GM21423 (cell line): ENCODE data around the gene IGSF1.

ENCODE experiments used
- ATAC-seq: cut with Tn5 transposase; IDR thresholded peaks from one replicate; pipeline ENCODE4 v1.9.1; 2021; ENCODE audit warnings: mild to moderate bottlenecking, moderate library complexity; ENCODE audit not compliant: unreplicated experiment

IGSF1 gene, protein sequence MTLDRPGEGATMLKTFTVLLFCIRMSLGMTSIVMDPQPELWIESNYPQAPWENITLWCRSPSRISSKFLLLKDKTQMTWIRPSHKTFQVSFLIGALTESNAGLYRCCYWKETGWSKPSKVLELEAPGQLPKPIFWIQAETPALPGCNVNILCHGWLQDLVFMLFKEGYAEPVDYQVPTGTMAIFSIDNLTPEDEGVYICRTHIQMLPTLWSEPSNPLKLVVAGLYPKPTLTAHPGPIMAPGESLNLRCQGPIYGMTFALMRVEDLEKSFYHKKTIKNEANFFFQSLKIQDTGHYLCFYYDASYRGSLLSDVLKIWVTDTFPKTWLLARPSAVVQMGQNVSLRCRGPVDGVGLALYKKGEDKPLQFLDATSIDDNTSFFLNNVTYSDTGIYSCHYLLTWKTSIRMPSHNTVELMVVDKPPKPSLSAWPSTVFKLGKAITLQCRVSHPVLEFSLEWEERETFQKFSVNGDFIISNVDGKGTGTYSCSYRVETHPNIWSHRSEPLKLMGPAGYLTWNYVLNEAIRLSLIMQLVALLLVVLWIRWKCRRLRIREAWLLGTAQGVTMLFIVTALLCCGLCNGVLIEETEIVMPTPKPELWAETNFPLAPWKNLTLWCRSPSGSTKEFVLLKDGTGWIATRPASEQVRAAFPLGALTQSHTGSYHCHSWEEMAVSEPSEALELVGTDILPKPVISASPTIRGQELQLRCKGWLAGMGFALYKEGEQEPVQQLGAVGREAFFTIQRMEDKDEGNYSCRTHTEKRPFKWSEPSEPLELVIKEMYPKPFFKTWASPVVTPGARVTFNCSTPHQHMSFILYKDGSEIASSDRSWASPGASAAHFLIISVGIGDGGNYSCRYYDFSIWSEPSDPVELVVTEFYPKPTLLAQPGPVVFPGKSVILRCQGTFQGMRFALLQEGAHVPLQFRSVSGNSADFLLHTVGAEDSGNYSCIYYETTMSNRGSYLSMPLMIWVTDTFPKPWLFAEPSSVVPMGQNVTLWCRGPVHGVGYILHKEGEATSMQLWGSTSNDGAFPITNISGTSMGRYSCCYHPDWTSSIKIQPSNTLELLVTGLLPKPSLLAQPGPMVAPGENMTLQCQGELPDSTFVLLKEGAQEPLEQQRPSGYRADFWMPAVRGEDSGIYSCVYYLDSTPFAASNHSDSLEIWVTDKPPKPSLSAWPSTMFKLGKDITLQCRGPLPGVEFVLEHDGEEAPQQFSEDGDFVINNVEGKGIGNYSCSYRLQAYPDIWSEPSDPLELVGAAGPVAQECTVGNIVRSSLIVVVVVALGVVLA (N-terminal part only)

DNA sequence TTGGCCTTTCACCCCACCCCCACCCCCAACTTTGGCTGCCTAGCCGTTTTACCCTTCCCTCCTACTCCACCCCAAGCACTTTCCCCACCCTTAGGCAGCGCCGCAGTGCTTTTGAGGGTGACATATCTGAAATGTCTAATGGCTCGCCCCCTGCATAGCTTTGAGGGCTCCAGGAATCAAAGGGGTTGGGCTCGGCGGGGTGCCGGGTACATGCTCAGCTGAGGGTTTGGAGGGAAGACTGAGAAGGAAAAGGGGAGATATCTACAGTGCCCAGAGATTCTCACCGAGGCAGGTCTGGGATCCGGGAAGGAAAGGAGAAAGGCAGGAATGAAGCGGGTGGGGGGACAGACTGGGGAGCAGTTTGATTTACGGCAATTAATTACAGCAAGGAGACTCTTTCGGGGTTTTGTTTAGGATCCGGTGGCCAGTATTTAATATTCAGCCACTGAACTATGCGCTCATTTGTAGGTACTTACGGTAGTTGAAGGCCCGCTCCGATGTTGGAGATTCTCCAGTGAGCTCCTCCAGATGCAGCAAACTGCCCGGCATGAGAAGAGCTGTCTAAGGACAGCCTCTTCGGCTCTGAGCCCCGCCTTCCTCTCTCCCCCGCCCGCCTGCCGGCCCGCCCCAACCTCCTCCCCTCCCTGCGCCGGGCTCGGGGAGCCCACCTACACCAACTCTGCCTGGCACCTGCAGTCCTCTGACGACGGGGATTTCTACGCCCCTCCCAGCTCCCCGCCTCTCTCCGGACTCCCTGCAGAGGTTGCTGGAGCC lies at the start of gene IGSF1:
Gene IGSF1 (minus strand): TSS at position 569 of the 774 bp plus-strand sequence. CDS start 2,632 bp downstream, outside the sequence.
- no peak for ATAC-seq

DNA sequence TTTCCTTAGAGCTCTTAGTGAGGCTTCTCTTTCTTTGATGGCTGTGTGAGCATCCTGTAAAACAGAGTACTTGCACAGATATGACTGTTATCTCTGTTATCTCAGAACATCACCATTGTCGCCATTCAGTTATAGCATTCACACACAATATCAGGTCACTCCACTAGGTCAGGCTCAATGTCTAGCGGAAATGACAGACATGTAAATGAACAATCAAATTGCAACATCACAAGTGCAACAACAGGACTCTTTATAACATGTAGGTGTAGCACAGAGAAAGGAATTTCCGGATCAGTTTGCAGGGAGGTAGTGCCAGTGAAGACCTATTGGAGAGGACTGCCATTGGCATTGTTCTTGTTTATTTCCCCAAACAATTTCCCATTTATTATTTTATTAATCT lies 43.2 kb upstream of the IGSF1 start:
- no peak for ATAC-seq

DNA sequence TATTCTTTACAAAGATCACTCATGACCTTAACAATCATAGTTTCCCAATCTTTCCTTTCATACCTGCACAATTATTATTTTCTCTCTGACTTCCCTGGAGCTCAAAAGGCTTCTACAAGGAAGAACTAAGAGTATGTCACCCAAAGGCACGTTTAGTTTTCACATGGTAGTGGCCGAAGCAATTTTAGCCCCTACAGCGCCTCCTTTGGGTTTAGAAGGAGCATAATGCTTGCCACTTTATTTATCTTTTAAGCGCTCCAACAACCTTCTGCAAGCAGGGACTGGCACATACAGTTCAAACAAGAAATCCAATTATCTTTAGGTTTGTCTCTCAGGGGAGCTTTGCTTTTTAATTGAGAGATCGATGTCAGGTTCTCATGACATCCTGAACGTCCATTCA lies 42.0 kb upstream of the IGSF1 start:
- no peak for ATAC-seq

DNA sequence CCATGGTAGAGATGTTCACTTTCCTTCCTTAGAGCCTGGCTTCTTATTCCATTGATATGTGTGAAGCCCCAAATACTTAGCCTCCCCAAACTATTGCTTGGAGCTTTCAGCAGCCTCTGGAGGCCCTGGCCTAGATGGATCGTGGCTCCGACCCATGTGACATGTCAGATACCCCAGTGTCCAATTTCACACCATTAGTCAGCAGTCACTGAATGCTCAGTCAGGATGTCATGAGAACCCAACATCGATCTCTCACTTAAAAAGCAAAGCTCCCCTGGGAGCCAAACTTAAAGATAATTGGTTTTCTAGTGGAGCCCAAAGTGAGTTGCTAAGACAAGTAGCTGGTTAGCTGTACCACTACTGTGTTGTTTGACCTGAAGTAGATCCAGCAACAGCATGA lies 41.6 kb upstream of the IGSF1 start:
- no peak for ATAC-seq

DNA sequence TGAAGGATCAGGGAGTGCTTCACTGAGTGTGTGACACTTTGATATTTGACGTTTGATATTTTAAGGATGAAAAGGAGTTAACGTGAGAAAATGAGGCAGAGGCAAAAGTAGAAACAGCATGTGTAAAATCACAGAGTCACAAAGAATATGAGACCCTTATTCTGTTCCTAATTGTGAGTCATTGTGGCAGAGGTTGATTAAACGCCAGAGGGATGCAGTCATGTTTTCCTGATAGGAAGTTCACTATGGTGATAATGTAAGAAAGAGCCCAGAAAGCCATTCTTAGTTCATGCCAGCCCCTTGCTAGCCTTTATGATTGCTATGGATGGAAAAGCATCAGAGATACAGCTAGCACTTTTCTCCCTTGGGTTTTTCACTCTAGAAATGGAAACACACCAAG lies 33.5 kb upstream of the IGSF1 start:
- no peak for ATAC-seq

DNA sequence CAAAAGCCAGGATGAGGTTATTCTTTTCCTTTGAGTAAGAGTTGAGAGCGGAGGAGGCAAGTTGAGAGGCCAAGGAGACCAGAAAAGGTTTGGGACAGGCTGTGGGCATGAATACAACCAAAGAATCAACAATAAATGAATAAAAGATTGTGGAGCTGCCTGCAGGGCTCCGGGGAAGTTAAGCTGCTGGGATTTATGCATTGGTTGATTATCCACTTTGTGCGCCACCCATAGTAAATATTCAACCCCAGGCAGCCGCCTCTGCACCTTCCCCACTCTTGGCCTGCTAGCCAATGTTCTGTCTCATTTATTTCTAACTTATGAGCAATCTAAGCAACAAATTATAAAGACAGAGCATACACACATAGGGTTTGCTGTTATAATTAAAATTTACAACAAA lies 28.2 kb upstream of the IGSF1 start:
- ATAC-seq: no peak

DNA sequence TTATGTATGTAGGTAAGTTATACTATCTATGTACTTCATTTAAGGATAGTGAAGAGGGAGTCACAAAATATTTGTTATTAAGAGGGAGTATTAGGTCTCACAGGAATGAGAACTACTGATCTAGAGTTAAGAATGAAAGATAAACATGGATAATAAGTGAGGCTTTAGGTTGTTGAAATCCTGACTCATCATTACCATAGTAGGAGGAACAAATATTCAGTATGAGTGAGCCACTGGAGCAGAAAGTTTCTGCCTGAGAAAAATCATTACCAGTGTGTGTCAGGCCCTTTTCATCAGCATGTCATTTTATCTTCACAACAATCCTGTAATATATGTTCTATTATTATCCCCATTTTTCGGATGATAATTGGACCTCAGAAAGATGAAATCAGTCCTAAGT lies 27.2 kb upstream of the IGSF1 start:
- no peak for ATAC-seq

DNA sequence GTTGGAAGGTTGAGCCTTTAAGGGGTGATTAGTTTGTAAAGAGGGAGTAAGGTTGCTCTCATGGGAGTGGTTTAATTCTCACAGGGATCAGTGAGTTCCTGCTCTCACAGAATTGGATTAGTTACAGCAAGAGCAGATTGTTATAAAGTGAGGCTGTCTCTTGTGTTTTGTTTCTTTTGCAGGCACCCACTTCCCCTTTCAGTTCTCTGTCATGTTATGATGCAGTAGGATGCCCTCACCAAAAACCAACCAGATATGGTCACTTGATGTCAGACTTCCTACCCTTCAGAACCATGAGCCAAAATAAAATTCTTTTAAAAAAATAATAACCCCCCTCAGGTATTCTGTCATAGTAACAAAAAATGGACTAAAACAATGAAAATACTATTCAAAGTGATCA lies 19.9 kb upstream of the IGSF1 start:
- no peak for ATAC-seq

DNA sequence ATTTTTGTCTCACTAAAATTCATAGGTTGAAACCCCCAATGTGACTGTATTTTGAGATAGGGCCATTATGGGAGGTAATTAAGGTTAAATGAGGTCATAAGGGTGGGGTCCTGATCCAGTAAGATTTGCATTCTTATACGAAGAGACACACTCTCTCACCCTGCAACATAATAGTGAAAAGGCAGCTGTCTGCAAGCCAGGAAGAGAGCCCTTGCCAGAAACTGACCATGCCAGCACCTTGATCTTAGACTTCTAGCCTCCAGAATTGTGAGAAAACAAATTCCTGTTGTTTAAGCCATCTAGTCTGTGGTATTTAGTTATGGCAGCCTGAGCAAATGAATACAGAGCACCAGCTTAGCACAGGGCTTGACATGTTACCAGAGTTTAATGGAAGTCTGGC lies 17.5 kb upstream of the IGSF1 start:
- no peak for ATAC-seq

DNA sequence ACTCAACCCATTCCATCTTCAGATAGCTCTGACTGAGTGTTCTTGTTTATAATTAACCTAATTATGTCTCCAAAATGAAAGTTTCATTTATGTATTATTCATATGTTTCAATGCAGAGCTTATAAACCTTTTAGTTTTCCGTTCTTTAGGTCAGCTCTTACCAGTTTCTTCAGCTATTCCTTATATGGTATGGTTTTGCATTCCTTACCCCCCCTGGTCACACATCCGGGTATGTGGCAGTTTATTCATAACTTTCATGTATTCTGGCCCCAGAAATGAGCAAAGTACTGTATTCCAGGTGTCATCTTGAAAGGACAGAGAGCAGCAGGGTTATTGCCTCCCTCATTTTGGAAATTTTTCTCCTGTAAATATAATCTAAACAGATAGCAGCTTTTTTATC lies 16.8 kb upstream of the IGSF1 start:
- no peak for ATAC-seq

DNA sequence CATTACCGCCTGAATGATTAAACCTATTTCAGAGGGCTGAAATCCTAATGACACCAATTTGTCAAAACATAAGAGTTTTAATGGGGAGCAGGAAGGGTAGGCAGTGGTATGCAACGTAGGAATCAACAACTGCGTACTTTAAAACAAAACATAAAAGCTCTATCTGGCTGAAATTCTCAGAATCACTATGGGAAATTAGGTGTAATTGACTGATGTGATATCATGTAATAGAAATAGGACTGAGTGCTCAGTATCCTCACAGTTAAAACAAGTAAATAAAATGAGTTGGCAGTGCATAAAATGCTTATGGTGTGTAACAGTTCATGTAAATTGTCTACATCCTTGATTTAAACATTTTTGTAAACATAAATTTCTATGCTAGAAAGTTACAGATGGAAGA lies 13.6 kb upstream of the IGSF1 start:
- ATAC-seq: no peak

DNA sequence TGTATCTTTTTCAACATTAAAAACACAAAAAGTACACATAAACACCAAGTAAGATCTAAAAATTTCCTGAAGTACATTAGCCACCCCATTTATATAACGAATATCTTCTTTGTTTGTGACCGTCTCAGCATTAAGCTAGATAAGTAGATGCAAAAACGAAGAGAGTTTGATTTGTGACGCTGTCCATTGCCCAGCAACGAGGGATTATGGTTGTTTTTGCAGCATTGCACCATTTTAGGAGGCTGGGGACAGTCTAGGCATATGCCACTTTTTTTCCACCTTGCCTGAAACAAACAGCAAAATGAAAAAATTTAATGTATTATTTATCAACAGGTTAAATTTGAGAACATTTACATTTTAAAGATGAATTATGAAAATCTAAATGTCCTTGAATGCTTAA lies 12.0 kb upstream of the IGSF1 start:
- no peak for ATAC-seq

DNA sequence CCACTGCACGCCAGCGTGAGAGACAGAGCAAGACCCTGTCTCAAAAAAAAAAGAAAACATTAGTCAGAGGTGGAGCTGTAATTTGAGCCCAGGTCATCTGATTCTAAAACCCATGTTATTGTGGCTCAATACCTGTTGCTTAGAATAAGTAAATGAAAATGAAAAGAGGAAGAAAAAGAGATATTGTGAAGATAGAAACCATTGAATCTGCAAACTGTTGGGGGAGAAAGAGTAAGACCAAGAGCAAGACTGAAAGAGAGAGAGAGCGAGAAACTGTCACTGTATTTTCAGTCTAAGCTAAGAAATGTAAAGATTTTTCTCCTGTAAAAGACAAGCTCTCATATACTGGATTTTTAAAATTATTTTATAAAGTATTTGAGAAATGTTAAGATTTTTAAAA lies 9.7 kb upstream of the IGSF1 start:
- no peak for ATAC-seq

DNA sequence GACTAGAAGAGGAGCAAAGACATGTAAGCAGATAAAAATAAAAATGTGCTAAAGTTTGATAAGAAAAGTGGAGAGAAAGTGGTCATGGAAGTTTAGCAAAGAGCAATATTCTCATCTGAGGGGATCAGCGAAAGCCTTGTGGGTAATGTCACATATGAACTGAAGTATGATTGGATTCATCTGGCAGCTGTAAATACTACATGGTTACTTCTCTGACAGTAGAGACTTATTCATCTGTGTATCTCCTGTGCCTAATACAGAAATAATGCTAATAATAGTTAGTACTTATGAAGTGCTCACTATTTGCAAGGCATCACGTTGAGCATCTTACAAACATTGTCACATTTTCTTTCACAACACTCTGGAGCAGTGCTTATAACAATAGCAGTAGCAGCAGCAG lies 8.9 kb upstream of the IGSF1 start:
- ATAC-seq: no peak

DNA sequence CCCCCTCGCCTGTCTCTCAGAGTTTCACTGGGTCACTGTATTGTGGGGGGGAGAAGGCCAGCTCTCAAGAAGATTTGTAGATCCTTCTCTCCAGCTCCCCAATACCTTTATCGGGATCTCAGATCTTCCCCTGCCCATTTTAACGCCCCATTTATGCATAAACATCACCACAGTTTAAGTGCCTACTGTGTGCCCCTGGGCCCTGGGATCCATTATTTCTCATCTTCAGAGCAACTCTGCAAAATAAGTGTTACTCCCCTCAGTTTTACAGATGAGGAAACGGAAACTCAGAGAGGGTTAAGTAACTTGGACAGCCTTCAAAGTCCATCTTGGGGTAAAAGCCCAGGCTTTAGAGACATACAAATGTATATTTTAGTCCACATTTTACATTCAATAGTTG lies 421 bp upstream of the IGSF1 start:
- ATAC-seq: no peak

DNA sequence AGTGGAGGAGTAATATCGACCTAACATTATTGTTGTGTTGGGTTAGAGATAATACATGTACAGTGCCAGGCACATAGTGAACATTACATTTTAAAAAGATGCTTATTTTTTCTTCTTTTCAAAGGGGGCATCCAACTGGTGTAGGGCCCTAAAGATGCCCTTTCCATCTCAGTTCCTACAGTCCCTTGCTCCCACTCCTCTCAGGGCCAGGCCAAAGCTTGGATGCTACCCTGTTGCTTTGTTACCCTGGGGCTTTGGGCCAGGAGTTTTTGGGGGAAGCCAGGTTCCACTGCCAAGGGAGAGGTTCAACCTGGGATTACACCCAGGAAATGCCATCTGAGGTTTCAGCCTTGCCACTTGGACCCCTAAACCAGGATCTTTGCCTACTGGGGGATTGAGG lies 918 bp downstream of the IGSF1 start:
- no peak for ATAC-seq

DNA sequence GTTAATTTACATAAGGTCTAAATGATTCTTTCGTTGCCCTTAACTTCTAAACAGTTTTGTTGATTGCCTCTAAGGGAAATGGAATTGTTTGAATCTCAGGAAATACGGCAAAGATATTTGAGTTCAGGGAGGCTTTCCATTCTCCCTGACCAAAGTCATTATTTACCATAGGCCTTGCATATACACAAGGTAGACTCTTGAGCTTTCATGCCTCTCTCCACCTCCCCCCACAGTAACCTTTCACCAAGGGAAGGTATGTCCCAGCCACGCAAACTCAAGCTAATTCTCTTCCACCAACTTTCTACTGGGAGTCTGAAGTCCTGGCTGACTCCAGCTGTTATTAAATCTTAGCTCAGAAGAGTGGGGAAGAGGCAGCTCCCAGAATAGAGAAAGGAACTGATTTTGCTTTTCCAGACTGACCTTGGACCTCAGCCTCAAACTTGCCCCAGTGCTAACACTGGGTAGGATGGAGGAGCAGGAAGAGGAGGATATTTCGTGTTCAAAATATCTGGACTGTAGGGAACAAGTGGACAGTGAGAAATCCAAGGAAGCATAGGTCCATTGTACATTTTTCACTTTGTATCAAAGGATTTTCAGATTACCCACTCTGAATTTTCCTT lies 1.4 kb downstream of the IGSF1 start:
- ATAC-seq: no peak

DNA sequence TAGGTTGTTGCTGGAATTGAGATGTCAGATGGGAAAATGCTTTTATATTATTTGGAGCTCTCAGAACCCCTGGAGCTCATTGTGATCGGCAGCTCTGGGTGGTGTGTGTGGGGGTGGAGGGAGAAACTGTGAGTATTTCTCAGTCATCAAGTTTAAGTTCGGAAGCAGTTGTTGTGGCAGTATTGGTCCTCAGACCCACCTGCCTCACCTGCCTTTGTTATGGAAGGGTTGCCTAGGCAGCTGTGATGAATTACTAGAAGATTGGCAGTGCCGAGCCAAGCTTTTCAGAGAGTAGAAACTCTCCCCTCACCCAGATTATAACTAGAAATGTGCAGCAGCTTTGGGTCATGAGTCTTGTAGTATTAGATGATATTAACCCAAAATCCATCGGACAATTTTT lies 9.5 kb downstream of the IGSF1 start:
- no peak for ATAC-seq

DNA sequence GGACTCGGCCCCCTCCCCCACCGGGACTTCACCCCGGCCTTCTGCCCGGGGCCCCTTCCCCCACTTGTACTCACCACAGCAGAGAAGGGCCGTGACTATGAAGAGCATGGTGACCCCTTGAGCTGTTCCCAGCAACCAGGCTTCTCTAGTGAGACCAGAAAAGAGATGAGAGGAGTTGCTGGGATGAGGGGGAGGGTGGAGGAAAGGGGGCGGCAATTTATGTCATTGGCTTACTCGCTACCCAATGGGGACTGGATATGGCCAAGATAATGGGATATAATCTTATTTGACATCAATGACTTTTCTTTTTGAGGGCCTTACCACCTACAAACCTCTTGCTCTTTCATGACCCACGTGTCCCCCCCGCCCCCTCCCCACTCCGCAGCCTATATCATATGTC lies 9.9 kb downstream of the IGSF1 start:
- ATAC-seq: no peak

DNA sequence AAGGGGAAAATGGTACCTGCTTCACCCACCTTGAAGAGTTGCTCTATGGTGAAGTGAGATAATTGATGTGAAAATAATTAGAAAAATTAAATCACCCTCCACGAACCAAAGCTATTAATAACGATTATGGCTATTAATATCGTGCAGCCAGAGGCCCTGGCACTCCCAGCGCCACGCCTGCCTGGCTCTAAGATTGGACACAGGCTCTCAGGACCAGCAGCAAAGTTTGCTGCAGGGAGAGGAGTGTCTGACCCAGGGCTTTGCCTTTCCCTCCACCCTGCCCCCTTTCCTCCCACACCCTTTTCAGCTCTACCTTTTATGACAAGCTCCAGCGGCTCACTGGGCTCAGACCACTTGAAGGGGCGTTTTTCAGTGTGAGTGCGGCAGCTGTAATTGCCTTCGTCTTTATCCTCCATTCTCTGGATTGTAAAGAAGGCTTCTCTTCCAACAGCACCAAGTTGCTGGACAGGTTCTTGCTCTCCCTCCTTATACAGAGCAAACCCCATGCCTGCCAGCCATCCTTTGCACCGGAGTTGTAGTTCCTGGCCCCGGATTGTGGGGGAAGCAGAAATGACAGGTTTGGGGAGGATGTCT lies 11.5 kb downstream of the IGSF1 start:
- ATAC-seq: no peak
